AG09319 (cell line): Measurements from ENCODE around the gene RHBDF1.

Experiments used
- DNase-seq: peaks from one replicate; pipeline ENCODE4 v3.0.0-alpha.2; 2010; ENCODE audit warnings: low read depth; ENCODE audit errors: extremely low read depth
- CTCF ChIP-seq: IDR thresholded peaks from 2 replicates; pipeline ENCODE4 v1.5.1; 2011; ENCODE audit warnings: low read depth, mild to moderate bottlenecking, inconsistent platforms, low read length, moderate library complexity

The RHBDF1 gene

GRCh38 chr16:57711-58110 lies 14.7 kb downstream of the RHBDF1 start:
- no peak for DNase-seq
- TF ChIP-seq CTCF, result no peak

- TF ChIP-seq CTCF, result no peak
- DNase-seq, result no peak
Measured at GRCh38 chr16:56231-56927, 16.1 kb downstream of the RHBDF1 start.

- no peak for DNase-seq
- TF ChIP-seq CTCF, result no peak
Measured at GRCh38 chr16:55571-56136, 16.8 kb downstream of the RHBDF1 start.

- no peak for TF ChIP-seq CTCF
- DNase-seq, result no peak
Measured at GRCh38 chr16:54237-54581, 18.2 kb downstream of the RHBDF1 start.

- TF ChIP-seq CTCF, result no peak
Measured at GRCh38 chr16:53346-54236, 18.8 kb downstream of the RHBDF1 start, which contains the start of the genes POLR3K and SNRNP25. POLR3K (minus strand) TSS chr16:53608; CDS start chr16:53586, 22 bp downstream. SNRNP25 (plus strand) TSS chr16:53828; CDS start chr16:54017, 189 bp downstream.

GRCh38 chr16:50769-51591 lies 21.5 kb downstream of the RHBDF1 start:
- no peak for DNase-seq

More at GRCh38 chr16:53346-54236, 18.8 kb downstream of the RHBDF1 start, which contains the start of the genes POLR3K and SNRNP25:
- DNase-seq, result peak; percentile 96

More at GRCh38 chr16:50769-51591, 21.5 kb downstream of the RHBDF1 start:
- TF ChIP-seq CTCF, result no peak
